Keratinocyte (primary cell): ENCODE measurements around the gene LIN28A. TPM values are rescaled to one million over a fixed set of nuclear protein-coding genes. Genes with fewer than 3 reads are reported as not detected.

Experiments
- DNase-seq: peaks from one replicate; pipeline ENCODE4 v3.0.0-alpha.2; 2011; ENCODE audit warnings: low read depth, missing footprints, low spot score
- FAIRE-seq: peaks from 2 replicates; lab custom pipeline; 2011; peaks lifted over from hg19 to GRCh38; lab: Jason Lieb, UNC
- H2AFZ ChIP-seq: 2 replicates; pipeline ENCODE4 v1.6.0; 2012; ENCODE audit warnings: low read length, control low read depth, inconsistent platforms; ENCODE audit not compliant: control insufficient read depth
- H3K27ac ChIP-seq: 2 replicates; pipeline ENCODE4 v1.5.1; 2011; ENCODE audit warnings: low read length; ENCODE audit not compliant: control insufficient read depth, insufficient read depth
- H3K27me3 ChIP-seq: 3 replicates; pipeline ENCODE4 v1.6.0; 2011; ENCODE audit warnings: low read length; ENCODE audit not compliant: control insufficient read depth, insufficient read depth; ENCODE audit errors: extremely low read depth
- H3K36me3 ChIP-seq, 2 experiments: 2 replicates in 1 of 2; 3 replicates in 1 of 2; pipeline ENCODE4 v1.5.1; 2011; ENCODE audit warnings: low read length in 2 of 2, mild to moderate bottlenecking in 1 of 2; ENCODE audit not compliant: control insufficient read depth in 2 of 2, insufficient read depth in 2 of 2; ENCODE audit errors: extremely low read depth in 1 of 2
- H3K4me1 ChIP-seq: 3 replicates; pipeline ENCODE4 v1.5.1; 2011; ENCODE audit warnings: low read length; ENCODE audit not compliant: control insufficient read depth, insufficient read depth; ENCODE audit errors: extremely low read depth
- H3K4me2 ChIP-seq: 3 replicates; pipeline ENCODE4 v1.6.0; 2011; ENCODE audit warnings: low read depth, low read length; ENCODE audit not compliant: control insufficient read depth, insufficient read depth; ENCODE audit errors: extremely low read depth
- H3K4me3 ChIP-seq, 3 experiments: fragments of 200-600 bp in 1 of 3; sonication (generic) in 1 of 3; 2 replicates in 2 of 3; 3 replicates in 1 of 3; pipeline ENCODE4 v1.5.1; 2011 to 2016; ENCODE audit warnings: low read length in 3 of 3, mild to moderate bottlenecking in 3 of 3, control low read depth in 2 of 3, inconsistent platforms in 1 of 3, low read depth in 1 of 3, mixed read lengths in 1 of 3, mixed run types in 1 of 3, moderate library complexity in 1 of 3; ENCODE audit not compliant: control insufficient read depth in 2 of 3, insufficient read depth in 2 of 3; ENCODE audit errors: extremely low read depth in 1 of 3
- H3K79me2 ChIP-seq: 2 replicates; pipeline ENCODE4 v1.6.0; 2012; ENCODE audit warnings: low read length; ENCODE audit not compliant: control insufficient read depth, insufficient read depth
- H3K9ac ChIP-seq: 3 replicates; pipeline ENCODE4 v1.6.0; 2011; ENCODE audit warnings: low read length; ENCODE audit not compliant: control insufficient read depth, insufficient read depth; ENCODE audit errors: extremely low read depth
- H3K9me1 ChIP-seq: 3 replicates; pipeline ENCODE4 v1.6.0; 2011; ENCODE audit warnings: low read length; ENCODE audit not compliant: control insufficient read depth, insufficient read depth; ENCODE audit errors: extremely low read depth
- H3K9me3 ChIP-seq: 2 replicates; pipeline ENCODE4 v1.5.1; 2012; ENCODE audit warnings: low read depth, low read length; ENCODE audit not compliant: control insufficient read depth
- H4K20me1 ChIP-seq: 3 replicates; pipeline ENCODE4 v1.6.0; 2011; ENCODE audit warnings: low read length; ENCODE audit not compliant: control insufficient read depth, insufficient read depth; ENCODE audit errors: extremely low read depth
- CTCF ChIP-seq, 3 experiments: IDR thresholded peaks in 1 of 3; conservative IDR thresholded peaks in 1 of 3; optimal IDR thresholded peaks in 1 of 3; 2 replicates in 2 of 3; 3 replicates in 1 of 3; pipeline versions ENCODE3 to v1.5.1; 2011; ENCODE audit warnings: low read length in 3 of 3, mild to moderate bottlenecking in 3 of 3, moderate library complexity in 2 of 3, control low read depth in 1 of 3, inconsistent platforms in 1 of 3; ENCODE audit not compliant: insufficient read depth in 2 of 3; ENCODE audit errors: extremely low read depth in 1 of 3
- EZH2 ChIP-seq: IDR thresholded peaks from one replicate; pipeline ENCODE4 v1.6.1; 2012; ENCODE audit warnings: inconsistent platforms, mild to moderate bottlenecking, low read length, moderate library complexity
- dilution Hi-C: fragments of 300-500 bp; cut with MboI; formaldehyde crosslinking; loops from one replicate; pipeline ENCODE4 v1.7.0; 2020; ENCODE audit warnings: low sequenced_read_pairs; ENCODE audit not compliant: extremely low pct_ligation_motif_present
- polyA plus RNA-seq, 5 experiments: library from polyadenylated mRNA; depleted of rRNA in 3 of 5; stranded (reverse) in 3 of 5; stranded (forward) in 1 of 5; unstranded in 1 of 5; fragments of >200 nt; gene quantifications; 1 replicate in 1 of 5; 2 replicates in 3 of 5; 3 replicates in 1 of 5; pipeline versions ENCODE4 v1.2.1 to v1.2.3, GENCODE V29; 2011 to 2012; ENCODE audit warnings: missing spikeins in 2 of 5, low read depth in 1 of 5, low replicate concordance in 1 of 5

LIN28A gene
- polyA plus RNA-seq, 1 donor (not counting 4 experiments of a cell fraction or from before 2014, with no cell fraction given), result not detected

- Histone ChIP-seq H3K27ac (no peak overlapping the region), H3K9me1 (no peaks in the 10 kb centered on the region), H3K4me2 (no peak overlapping the region), H3K4me1 (peaks cover 11% of the 10 kb centered on the region), H3K79me2 (no peaks in the 10 kb centered on the region), H3K27me3 (peaks cover 19% of the 10 kb centered on the region), H3K9me3 (no peaks in the 10 kb centered on the region), H2AFZ (no peak overlapping the region), H3K36me3 (no peaks in the 10 kb centered on the region), H4K20me1 (no peaks in the 10 kb centered on the region), H3K4me3 (no peak overlapping the region), H3K9ac (no peak overlapping the region)
- DNase-seq (no peak), FAIRE-seq (peak; percentile 23)
- TF ChIP-seq EZH2 (no peak), CTCF (optimal IDR thresholded peaks at IDR 0.05 in 1 of 3, IDR thresholded peaks at IDR 0.05 in 1 of 3, conservative IDR thresholded peaks at IDR 0.05 in 1 of 3; ENCODE audit: extremely low read depth in 1 of 3, insufficient read depth in 2 of 3, low read length in 3 of 3) (no peak)
- dilution Hi-C loops, result no loop called here
Observed at GRCh38 chr1:26405281-26405915, 5.2 kb upstream of the LIN28A start.

- dilution Hi-C loops, result no loop called here
- no peaks in the 10 kb centered on the region for H3K4me1 ChIP-seq
- no peak overlapping the region for H3K27ac ChIP-seq
- TF ChIP-seq EZH2, result no peak
- TF ChIP-seq CTCF (optimal IDR thresholded peaks at IDR 0.05 in 1 of 3, IDR thresholded peaks at IDR 0.05 in 1 of 3, conservative IDR thresholded peaks at IDR 0.05 in 1 of 3; ENCODE audit: extremely low read depth in 1 of 3, insufficient read depth in 2 of 3, low read length in 3 of 3), result no peak
- peak; percentile 79 for FAIRE-seq
- H3K27me3 ChIP-seq, result peaks cover 51% of the 10 kb centered on the region
- no peak overlapping the region for H3K4me3 ChIP-seq
- H3K79me2 ChIP-seq, result no peaks in the 10 kb centered on the region
- H4K20me1 ChIP-seq, result peaks cover 6% of the 10 kb centered on the region
- no peak for DNase-seq
- no peaks in the 10 kb centered on the region for H3K36me3 ChIP-seq
- H3K9me1 ChIP-seq, result no peaks in the 10 kb centered on the region
- H3K9me3 ChIP-seq, result no peaks in the 10 kb centered on the region
- no peak overlapping the region for H3K9ac ChIP-seq
- no peak overlapping the region for H3K4me2 ChIP-seq
- H2AFZ ChIP-seq, result no peak overlapping the region
Observed at GRCh38 chr1:26408604-26409003, 2.0 kb upstream of the LIN28A start.
